HCT116 (cell line): ENCODE measurements around the gene NXN. TPM values are rescaled to one million over a fixed set of nuclear protein-coding genes. Genes with fewer than 3 reads are reported as not detected.

ENCODE experiments used
- ATAC-seq: fragments of 200-7000 bp; cut with Tn5 transposase; 2 replicates; pipeline ENCODE4 v1.9.1; 2020; ENCODE audit warnings: mild to moderate bottlenecking, moderate library complexity
- BruUV-seq: library from RNA; stranded (reverse); fragments of 400-500 nt; replicated peaks from 2 replicates; lab custom pipeline; 2021; lab: Mats Ljungman, UMichigan
- CTCF ChIA-PET: fragments of 300-600 bp; sonication (Branson Sonifier 250); formaldehyde crosslinking; loops from one replicate; lab custom pipeline; 2021; ENCODE audit warnings: antibody characterized with exemption; lab: Charles Lee
- POLR2A ChIA-PET: fragments of 300-600, 350-600 bp; sonication (Branson Sonifier 250); formaldehyde crosslinking; loops from one replicate; lab custom pipeline; 2021; ENCODE audit warnings: antibody characterized with exemption; lab: Charles Lee
- RAD21 ChIA-PET, 2 experiments: fragments of 300-600 bp; sonication (Branson Sonifier 250); formaldehyde crosslinking; loops; one replicate each; lab custom pipeline; 2023; ENCODE audit warnings: low total read pairs in 2 of 2; ENCODE audit not compliant: uncharacterized antibody in 2 of 2, unreplicated experiment in 2 of 2, low non-redundant PET in 1 of 2; lab: Charles Lee
- DNase-seq: peaks from one replicate; pipeline ENCODE4 v3.0.0-alpha.2; 2010; ENCODE audit warnings: low read depth, low spot score
- H2AFZ ChIP-seq: fragments of 200-600 bp; shearing (Covaris generic), sonication (generic); 2 replicates; pipeline ENCODE4 v1.6.1; 2017; ENCODE audit warnings: low read depth, mixed run types, mixed read lengths, antibody characterized with exemption, low read length; ENCODE audit not compliant: poor library complexity, severe bottlenecking
- H3K27ac ChIP-seq: 2 replicates; pipeline ENCODE4 v1.5.1; 2012; ENCODE audit warnings: low read depth, low read length
- H3K27me3 ChIP-seq: fragments of 200-600 bp; sonication (generic); 2 replicates; pipeline ENCODE4 v1.6.1; 2016; ENCODE audit warnings: mixed run types, low read length, mixed read lengths; ENCODE audit not compliant: insufficient read depth
- H3K36me3 ChIP-seq, 2 experiments: fragments of 200-500 bp in 1 of 2; fragments of 200-600 bp in 1 of 2; sonication (Bioruptor generic) in 1 of 2; sonication (generic) in 1 of 2; 2 replicates each; pipeline versions ENCODE4 v1.5.1 to v1.6.1; 2014 to 2016; ENCODE audit warnings: low read length in 2 of 2, inconsistent platforms in 1 of 2, mixed read lengths in 1 of 2, mixed run types in 1 of 2; ENCODE audit not compliant: insufficient read depth in 2 of 2, control insufficient read depth in 1 of 2
- H3K4me1 ChIP-seq, 2 experiments: fragments of 200-600 bp in 1 of 2; sonication (generic) in 1 of 2; 2 replicates each; pipeline versions ENCODE4 v1.5.1 to v1.6.1; 2012 to 2017; ENCODE audit warnings: low read length in 2 of 2, inconsistent platforms in 1 of 2, mild to moderate bottlenecking in 1 of 2, mixed read lengths in 1 of 2, mixed run types in 1 of 2, moderate library complexity in 1 of 2; ENCODE audit not compliant: insufficient read depth in 2 of 2, control insufficient read depth in 1 of 2
- H3K4me2 ChIP-seq: fragments of 200-600 bp; sonication (generic); 2 replicates; pipeline ENCODE4 v1.6.1; 2017; ENCODE audit warnings: mixed run types, low read length, mixed read lengths
- H3K4me3 ChIP-seq, 2 experiments: fragments of 200-600 bp in 1 of 2; sonication (generic) in 1 of 2; replicated peaks in 1 of 2; 2 replicates each; pipeline ENCODE4 v1.5.1; 2011 to 2016; ENCODE audit warnings: low read length in 2 of 2, control low read depth in 1 of 2, low read depth in 1 of 2, mild to moderate bottlenecking in 1 of 2, mixed read lengths in 1 of 2, mixed run types in 1 of 2
- H3K79me2 ChIP-seq: fragments of 200-600 bp; sonication (generic); 2 replicates; pipeline ENCODE4 v1.6.1; 2017; ENCODE audit warnings: mild to moderate bottlenecking, mixed run types, low read length, moderate library complexity, mixed read lengths; ENCODE audit not compliant: insufficient read depth
- H3K9ac ChIP-seq: fragments of 200-600 bp; sonication (generic); 2 replicates; pipeline ENCODE4 v1.6.1; 2016; ENCODE audit warnings: low read length, mixed read lengths
- H3K9me2 ChIP-seq: fragments of 200-600 bp; sonication (generic), shearing (Covaris generic); 2 replicates; pipeline ENCODE4 v1.6.1; 2017; ENCODE audit warnings: mixed run types, mild to moderate bottlenecking, moderate library complexity; ENCODE audit not compliant: insufficient read depth
- H3K9me3 ChIP-seq, 2 experiments: fragments of 200-500 bp in 1 of 2; fragments of 200-600 bp in 1 of 2; sonication (Bioruptor generic) in 1 of 2; sonication (generic) in 1 of 2; 2 replicates each; pipeline ENCODE4 v1.6.1; 2014 to 2017; ENCODE audit warnings: low read length in 2 of 2, mixed read lengths in 2 of 2, inconsistent platforms in 1 of 2, low read depth in 1 of 2, mild to moderate bottlenecking in 1 of 2, mixed run types in 1 of 2, moderate library complexity in 1 of 2; ENCODE audit not compliant: control insufficient read depth in 1 of 2, insufficient read depth in 1 of 2
- H4K20me1 ChIP-seq: fragments of 200-600 bp; sonication (generic), shearing (Covaris generic); 2 replicates; pipeline ENCODE4 v1.6.1; 2017; ENCODE audit warnings: mixed run types, mild to moderate bottlenecking, moderate library complexity; ENCODE audit not compliant: insufficient read depth
- ATF3 ChIP-seq: IDR thresholded peaks from 2 replicates; pipeline ENCODE4 v1.6.1; 2012
- CBX3 ChIP-seq: IDR thresholded peaks from 2 replicates; pipeline ENCODE4 v1.6.1; 2012; ENCODE audit warnings: low read depth
- CEBPB ChIP-seq: IDR thresholded peaks from 2 replicates; pipeline ENCODE4 v1.6.1; 2012; ENCODE audit warnings: low read depth
- CTCF ChIP-seq, 3 experiments: fragments of 200-600 bp in 1 of 3; sonication (generic) in 1 of 3; IDR thresholded peaks in 2 of 3; conservative IDR thresholded peaks in 1 of 3; 2 replicates each; pipeline ENCODE4 v1.5.1; 2012 to 2017; ENCODE audit warnings: low read depth in 2 of 3, low read length in 2 of 3, antibody characterized with exemption in 1 of 3, borderline replicate concordance in 1 of 3, control low read depth in 1 of 3, mild to moderate bottlenecking in 1 of 3, mixed read lengths in 1 of 3, mixed run types in 1 of 3, moderate library complexity in 1 of 3; ENCODE audit not compliant: insufficient read depth in 1 of 3
- EGR1 ChIP-seq: IDR thresholded peaks from 2 replicates; pipeline ENCODE4 v1.6.1; 2012; ENCODE audit warnings: low read depth
- ELF1 ChIP-seq: IDR thresholded peaks from 2 replicates; pipeline ENCODE4 v1.6.1; 2012; ENCODE audit warnings: low read depth, borderline replicate concordance
- EZH2 ChIP-seq: fragments of 200-600 bp; sonication (generic); IDR thresholded peaks from 2 replicates; pipeline ENCODE4 v1.6.1; 2017; ENCODE audit warnings: antibody characterized with exemption, mixed run types
- EZH2phosphoT487 ChIP-seq: fragments of 200-600 bp; IDR thresholded peaks from 2 replicates; pipeline ENCODE4 v1.6.1; 2018; ENCODE audit warnings: antibody characterized with exemption, borderline replicate concordance
- FOSL1 ChIP-seq: IDR thresholded peaks from 2 replicates; pipeline ENCODE4 v1.6.1; 2012; ENCODE audit warnings: low read depth
- MAX ChIP-seq: IDR thresholded peaks from 2 replicates; pipeline ENCODE4 v1.6.1; 2012
- POLR2A ChIP-seq: IDR thresholded peaks from 2 replicates; pipeline ENCODE4 v1.7.0; 2011; ENCODE audit warnings: borderline replicate concordance; ENCODE audit not compliant: insufficient read depth, insufficient read length; ENCODE audit errors: extremely low read depth
- POLR2AphosphoS5 ChIP-seq: IDR thresholded peaks from 2 replicates; pipeline ENCODE4 v1.6.1; 2011; ENCODE audit warnings: mild to moderate bottlenecking, low read depth, low read length, moderate library complexity
- SIN3A ChIP-seq: IDR thresholded peaks from 2 replicates; pipeline ENCODE4 v1.6.1; 2012; ENCODE audit warnings: low read depth
- SP1 ChIP-seq: IDR thresholded peaks from 2 replicates; pipeline ENCODE4 v1.6.1; 2012; ENCODE audit warnings: low read depth
- SRF ChIP-seq: IDR thresholded peaks from 2 replicates; pipeline ENCODE4 v1.6.1; 2012; ENCODE audit warnings: low read depth
- TCF7L2 ChIP-seq: IDR thresholded peaks from 2 replicates; pipeline ENCODE4 v1.7.0; 2011; ENCODE audit warnings: borderline replicate concordance, inconsistent platforms; ENCODE audit not compliant: insufficient read depth, insufficient read length; ENCODE audit errors: extremely low read depth
- ZBTB33 ChIP-seq: IDR thresholded peaks from 2 replicates; pipeline ENCODE4 v1.6.1; 2011; ENCODE audit warnings: mild to moderate bottlenecking, low read length, moderate library complexity; ENCODE audit not compliant: insufficient replicate concordance; ENCODE audit errors: extremely low read depth
- ZFX ChIP-seq: fragments of 450-650 bp; IDR thresholded peaks from 2 replicates; pipeline ENCODE4 v1.6.1; 2017
- ZNF274 ChIP-seq: fragments of 200-500 bp; sonication (Bioruptor generic); IDR thresholded peaks from 2 replicates; pipeline ENCODE4 v1.6.1; 2014; ENCODE audit warnings: mild to moderate bottlenecking, low read depth, low read length, inconsistent platforms
- intact Hi-C: fragments of 100-400 bp; cut with micrococcal nuclease; formaldehyde crosslinking; loops from 2 replicates; pipeline ENCODE4 v1.10.0; 2022
- total RNA-seq: library from RNA; stranded (reverse); gene quantifications from one replicate; pipeline ENCODE4 v1.2.1, GENCODE V29; 2021; ENCODE audit not compliant: unreplicated experiment

Gene NXN
- total RNA-seq, 1 experiment from 2014 or later = 83.7 TPM

DNA sequence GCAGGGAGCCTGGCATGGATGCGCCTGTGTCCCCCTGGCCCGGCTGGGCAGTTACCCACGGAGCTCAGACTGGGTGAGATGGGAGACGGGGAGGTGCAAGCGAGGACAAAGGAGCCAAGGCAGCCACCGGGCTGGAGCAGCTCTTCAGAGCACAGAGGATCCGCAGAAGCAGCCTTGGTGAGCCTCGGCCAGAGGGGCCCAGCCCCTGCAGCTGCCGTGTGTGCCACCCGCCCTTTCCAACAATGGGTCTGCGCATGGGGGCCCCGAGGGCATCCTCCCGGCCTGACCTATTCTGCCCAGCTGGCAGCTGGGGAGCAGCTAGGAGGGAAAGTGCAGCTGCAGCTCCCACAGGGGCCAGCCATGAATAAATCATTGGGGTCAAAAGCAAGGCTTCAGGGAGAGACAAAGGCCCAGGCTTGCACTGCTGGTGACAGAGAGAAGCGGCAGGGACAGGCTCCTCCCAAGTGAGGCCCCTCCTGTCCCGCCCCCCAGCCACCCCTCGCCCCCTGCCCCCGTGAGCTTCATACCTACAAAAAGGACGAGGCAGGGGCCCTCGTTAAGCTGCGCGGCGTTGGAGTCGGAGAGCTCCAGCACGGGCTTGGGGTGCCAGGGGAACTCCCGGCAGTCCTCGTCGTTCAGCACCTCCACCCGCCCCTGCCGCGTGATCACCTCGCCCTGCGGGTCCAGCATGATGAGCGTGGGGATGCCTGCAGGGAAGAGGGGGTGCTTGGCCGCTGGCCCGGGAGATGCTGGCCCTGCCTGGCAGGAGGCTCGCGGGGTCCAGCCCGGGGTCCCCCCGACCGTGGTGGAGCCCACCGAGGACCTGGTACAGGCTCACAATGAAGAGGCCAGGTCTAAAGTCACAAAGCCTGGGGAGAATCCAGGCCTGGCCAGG, 174.8 kb downstream of the NXN start:
- H3K79me2 ChIP-seq = no peaks in the 10 kb centered on the region; the same call in 1 of the 2 replicates
- POLR2A ChIA-PET = no interaction called here
- H3K9me3 ChIP-seq = no peaks in the 10 kb centered on the region
- DNase-seq (no peak), ATAC-seq (no peak)
- no peaks in the 10 kb centered on the region for H4K20me1 ChIP-seq
- no peaks in the 10 kb centered on the region for H3K9me2 ChIP-seq
- no peaks in the 10 kb centered on the region for H3K27me3 ChIP-seq
- H3K4me3 ChIP-seq = no peak overlapping the region
- H3K36me3 ChIP-seq = peaks cover 3 to 4% of the 10 kb centered on the region in 2 experiments; a peak in 2 of 4 replicates
- no peak overlapping the region for H3K9ac ChIP-seq
- RAD21 ChIA-PET = interaction anchor here in 1 of 2 experiments (0.9 kb wide), 1 partner anchor 176 kb away, joined by 3 read pairs; no protein-coding TSS in a partner anchor
- no peak overlapping the region for H3K4me2 ChIP-seq
- BruUV-seq = no TSS peak
- CTCF ChIA-PET = no interaction called here
- no peak overlapping the region for H2AFZ ChIP-seq
- no peaks in the 10 kb centered on the region for H3K4me1 ChIP-seq
- no peak overlapping the region for H3K27ac ChIP-seq
- no peak for TF ChIP-seq CEBPB
- no peak for TF ChIP-seq EZH2phosphoT487
- no peak for TF ChIP-seq ELF1
- no peak for TF ChIP-seq ZFX
- TF ChIP-seq POLR2A = no peak
- TF ChIP-seq SRF = no peak
- no peak for TF ChIP-seq FOSL1
- TF ChIP-seq EZH2 = no peak
- no peak for TF ChIP-seq CBX3
- TF ChIP-seq ZBTB33 = no peak
- TF ChIP-seq SP1 = no peak
- no peak for TF ChIP-seq CTCF (IDR thresholded peaks at IDR 0.05 in 2 of 3, conservative IDR thresholded peaks at IDR 0.05 in 1 of 3; ENCODE audit: borderline replicate concordance in 1 of 3, insufficient read depth in 1 of 3, low read depth in 2 of 3, low read length in 2 of 3)
- no peak for TF ChIP-seq EGR1
- no peak for TF ChIP-seq ZNF274
- no peak for TF ChIP-seq ATF3
- TF ChIP-seq TCF7L2 = no peak
- no peak for TF ChIP-seq SIN3A
- TF ChIP-seq POLR2AphosphoS5 = no peak
- TF ChIP-seq MAX = no peak
- intact Hi-C loops = no loop called here
